ENCODE results near the gene SAYSD1.
"Not testable (repeated sequence)": the region's sequence is repeated elsewhere in the genome, so short reads cannot be mapped to it uniquely, and the experiment has no call there.

DNA sequence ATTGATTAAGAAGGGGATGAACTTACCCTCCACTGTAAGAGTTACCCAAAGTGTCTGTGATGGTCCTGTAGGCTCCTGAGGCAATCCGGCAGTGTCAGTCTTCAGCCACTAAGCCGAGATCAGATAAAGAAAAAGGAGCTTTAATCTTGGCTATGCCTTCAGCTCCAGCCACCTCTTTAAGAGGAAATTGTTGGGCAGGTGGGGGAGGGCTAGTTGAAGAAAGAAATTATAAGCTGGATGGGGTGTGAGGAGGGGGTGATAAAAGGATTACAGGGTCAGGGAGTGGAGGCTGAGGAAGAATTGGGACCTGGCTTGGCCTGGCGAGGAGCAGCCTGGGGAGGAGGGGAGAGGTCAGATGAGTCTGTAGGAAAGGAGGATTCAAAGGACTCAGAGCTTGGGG is 19.8 kb upstream of the SAYSD1 start:
- TF ChIP-seq POLR2A, EP300, POLR2AphosphoS5 (IDR thresholded peaks at IDR 0.05): not testable (repeated sequence)
- TF ChIP-seq, protein P1, sequence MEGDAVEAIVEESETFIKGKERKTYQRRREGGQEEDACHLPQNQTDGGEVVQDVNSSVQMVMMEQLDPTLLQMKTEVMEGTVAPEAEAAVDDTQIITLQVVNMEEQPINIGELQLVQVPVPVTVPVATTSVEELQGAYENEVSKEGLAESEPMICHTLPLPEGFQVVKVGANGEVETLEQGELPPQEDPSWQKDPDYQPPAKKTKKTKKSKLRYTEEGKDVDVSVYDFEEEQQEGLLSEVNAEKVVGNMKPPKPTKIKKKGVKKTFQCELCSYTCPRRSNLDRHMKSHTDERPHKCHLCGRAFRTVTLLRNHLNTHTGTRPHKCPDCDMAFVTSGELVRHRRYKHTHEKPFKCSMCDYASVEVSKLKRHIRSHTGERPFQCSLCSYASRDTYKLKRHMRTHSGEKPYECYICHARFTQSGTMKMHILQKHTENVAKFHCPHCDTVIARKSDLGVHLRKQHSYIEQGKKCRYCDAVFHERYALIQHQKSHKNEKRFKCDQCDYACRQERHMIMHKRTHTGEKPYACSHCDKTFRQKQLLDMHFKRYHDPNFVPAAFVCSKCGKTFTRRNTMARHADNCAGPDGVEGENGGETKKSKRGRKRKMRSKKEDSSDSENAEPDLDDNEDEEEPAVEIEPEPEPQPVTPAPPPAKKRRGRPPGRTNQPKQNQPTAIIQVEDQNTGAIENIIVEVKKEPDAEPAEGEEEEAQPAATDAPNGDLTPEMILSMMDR (IDR thresholded peaks at IDR 0.05) = not testable (repeated sequence)

Data from upper lobe of left lung (tissue), 4 donors.